Mammary epithelial cell (primary cell): ENCODE data around the gene SOX21.
A peak's percentile ranks its signal among the peaks of the same experiment; 100 is the strongest.

Experiments used
- CTCF ChIP-seq, 2 donors: IDR thresholded peaks in 1 of 2; conservative IDR thresholded peaks in 1 of 2; 2 replicates each; pipeline ENCODE4 v1.5.1; 2011 to 2012; ENCODE audit warnings: inconsistent platforms in 2 of 2, low read length in 2 of 2, mild to moderate bottlenecking in 2 of 2, control low read depth in 1 of 2, low read depth in 1 of 2; ENCODE audit not compliant: insufficient read depth in 1 of 2; ENCODE audit errors: extremely low read depth in 1 of 2
- EZH2 ChIP-seq: IDR thresholded peaks from 2 replicates; pipeline ENCODE4 v1.6.1; 2012; ENCODE audit warnings: low read length, inconsistent platforms, borderline replicate concordance

GRCh38 chr13:94711561-94712286 is 621 bp downstream of the SOX21 start:
- no peak for TF ChIP-seq CTCF (conservative IDR thresholded peaks at IDR 0.05 in 1 of 2, IDR thresholded peaks at IDR 0.05 in 1 of 2; ENCODE audit: extremely low read depth in 1 of 2, insufficient read depth in 1 of 2, low read depth in 1 of 2, low read length in 2 of 2)
- TF ChIP-seq EZH2, result peak; percentile 85
